Esophagus squamous epithelium (tissue), 4 donors: ENCODE data around the gene HEBP2.

Source experiments
- POLR2A ChIP-seq, 4 donors: fragments of 450-650 bp; IDR thresholded peaks; one replicate each; pipeline ENCODE4 v1.6.1; 2017; ENCODE audit warnings: antibody characterized with exemption in 4 of 4, mild to moderate bottlenecking in 4 of 4, moderate library complexity in 3 of 4
- TF ChIP-seq, protein P1 (sequence below), 6 experiments: fragments of 450-650 bp in 4 of 6; fragments of 200-600 bp in 2 of 6; sonication (generic) in 2 of 6; IDR thresholded peaks; one replicate each; pipeline ENCODE4 v1.5.1; 2016 to 2019; ENCODE audit warnings: antibody characterized with exemption in 6 of 6, mild to moderate bottlenecking in 4 of 6, moderate library complexity in 4 of 6

DNA sequence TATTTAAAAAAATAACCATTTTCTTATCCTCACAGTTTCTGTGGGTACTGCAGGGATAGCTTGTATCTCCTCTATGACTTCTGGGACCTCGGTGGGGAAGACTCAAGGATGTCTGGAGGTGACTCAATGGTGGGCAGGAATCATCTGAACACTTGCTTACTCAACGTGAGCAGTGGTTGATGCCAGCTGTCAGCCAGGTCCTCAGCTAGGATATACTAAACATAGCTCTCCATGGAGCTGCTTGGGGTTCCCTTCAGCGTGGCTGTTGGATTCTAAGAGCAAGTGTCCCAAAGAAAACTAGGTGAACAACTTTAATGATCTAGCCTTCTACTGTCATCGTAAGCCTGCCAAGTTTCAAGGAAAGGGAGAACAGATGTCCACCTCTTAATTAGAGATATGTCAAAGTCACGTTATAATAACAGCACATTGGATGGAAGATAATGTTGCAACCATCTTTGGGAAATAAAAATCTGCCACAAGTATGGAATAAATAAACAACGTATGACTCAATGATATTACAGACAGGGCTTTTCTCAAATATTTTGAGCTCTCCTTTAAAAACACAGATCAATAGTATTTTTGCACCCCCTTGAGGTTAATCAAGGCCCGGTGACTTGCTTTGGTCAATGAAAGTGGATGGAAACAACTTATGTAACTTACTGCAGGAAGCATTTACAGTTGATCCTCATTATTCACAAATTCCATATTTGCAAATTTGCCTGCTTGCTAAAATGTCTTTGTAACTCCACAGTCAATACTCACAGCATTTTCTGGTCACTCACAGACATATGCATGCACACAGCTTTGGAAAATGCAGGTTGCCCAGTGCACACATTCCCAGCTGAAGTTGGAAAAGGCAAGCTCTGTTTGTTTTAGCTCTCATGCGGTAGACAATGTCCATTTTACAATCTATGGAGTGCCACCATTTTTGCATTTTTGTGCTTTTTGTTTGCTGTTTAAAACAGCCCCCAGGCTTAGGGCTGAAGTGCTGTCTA lies 6.6 kb upstream of the HEBP2 start:
- TF ChIP-seq POLR2A (IDR thresholded peaks at IDR 0.05) = no peak
- TF ChIP-seq, protein P1, sequence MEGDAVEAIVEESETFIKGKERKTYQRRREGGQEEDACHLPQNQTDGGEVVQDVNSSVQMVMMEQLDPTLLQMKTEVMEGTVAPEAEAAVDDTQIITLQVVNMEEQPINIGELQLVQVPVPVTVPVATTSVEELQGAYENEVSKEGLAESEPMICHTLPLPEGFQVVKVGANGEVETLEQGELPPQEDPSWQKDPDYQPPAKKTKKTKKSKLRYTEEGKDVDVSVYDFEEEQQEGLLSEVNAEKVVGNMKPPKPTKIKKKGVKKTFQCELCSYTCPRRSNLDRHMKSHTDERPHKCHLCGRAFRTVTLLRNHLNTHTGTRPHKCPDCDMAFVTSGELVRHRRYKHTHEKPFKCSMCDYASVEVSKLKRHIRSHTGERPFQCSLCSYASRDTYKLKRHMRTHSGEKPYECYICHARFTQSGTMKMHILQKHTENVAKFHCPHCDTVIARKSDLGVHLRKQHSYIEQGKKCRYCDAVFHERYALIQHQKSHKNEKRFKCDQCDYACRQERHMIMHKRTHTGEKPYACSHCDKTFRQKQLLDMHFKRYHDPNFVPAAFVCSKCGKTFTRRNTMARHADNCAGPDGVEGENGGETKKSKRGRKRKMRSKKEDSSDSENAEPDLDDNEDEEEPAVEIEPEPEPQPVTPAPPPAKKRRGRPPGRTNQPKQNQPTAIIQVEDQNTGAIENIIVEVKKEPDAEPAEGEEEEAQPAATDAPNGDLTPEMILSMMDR (IDR thresholded peaks at IDR 0.05) = no peak
